Measurements from ENCODE around the gene GHR. TPM values are rescaled to one million over a fixed set of nuclear protein-coding genes. Genes with fewer than 3 reads are reported as not detected.

The GHR gene
- total RNA-seq, 1 donor from 2014 or later: 19.5 TPM

DNA sequence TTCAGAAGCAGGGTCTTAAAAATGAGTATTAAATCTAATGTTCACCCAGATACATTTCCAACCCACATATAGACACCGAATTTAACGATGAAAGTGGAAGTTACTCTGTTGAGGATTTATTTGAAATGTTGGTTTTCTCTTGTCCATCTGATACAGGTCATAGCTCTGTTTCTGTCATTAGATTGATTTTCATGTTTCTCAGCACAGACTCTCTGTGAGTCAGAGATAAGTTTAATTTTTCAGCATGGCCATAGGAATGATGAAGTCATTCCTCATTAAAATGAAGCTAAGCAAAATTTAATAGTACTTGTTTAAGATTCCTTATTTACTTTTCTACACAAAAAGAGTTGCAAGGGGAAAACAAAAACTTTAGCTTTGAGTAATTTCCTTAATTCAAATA lies 38.8 kb downstream of the GHR start:
- DNase-seq (ENCODE audit: low spot score): no peak

DNA sequence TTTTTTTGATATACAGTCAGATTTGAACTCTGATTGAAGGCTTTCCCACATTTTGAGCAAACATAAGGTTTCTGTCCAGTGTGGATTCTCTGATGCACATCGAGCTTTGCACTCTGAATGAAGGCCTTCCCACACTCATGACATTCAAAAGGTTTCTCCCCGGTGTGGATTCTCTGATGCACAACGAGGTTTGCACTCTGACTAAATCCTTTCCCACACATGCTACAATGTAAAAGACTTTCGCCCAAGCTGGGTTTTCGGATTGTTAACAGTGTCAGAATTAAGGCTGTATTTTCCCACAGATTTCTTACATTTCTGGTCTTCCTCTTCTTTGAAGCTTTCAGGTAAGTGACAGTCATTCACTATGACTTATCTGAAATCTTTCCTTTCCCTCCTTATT lies 44.3 kb downstream of the GHR start:
- no peak for DNase-seq (ENCODE audit: low spot score)

DNA sequence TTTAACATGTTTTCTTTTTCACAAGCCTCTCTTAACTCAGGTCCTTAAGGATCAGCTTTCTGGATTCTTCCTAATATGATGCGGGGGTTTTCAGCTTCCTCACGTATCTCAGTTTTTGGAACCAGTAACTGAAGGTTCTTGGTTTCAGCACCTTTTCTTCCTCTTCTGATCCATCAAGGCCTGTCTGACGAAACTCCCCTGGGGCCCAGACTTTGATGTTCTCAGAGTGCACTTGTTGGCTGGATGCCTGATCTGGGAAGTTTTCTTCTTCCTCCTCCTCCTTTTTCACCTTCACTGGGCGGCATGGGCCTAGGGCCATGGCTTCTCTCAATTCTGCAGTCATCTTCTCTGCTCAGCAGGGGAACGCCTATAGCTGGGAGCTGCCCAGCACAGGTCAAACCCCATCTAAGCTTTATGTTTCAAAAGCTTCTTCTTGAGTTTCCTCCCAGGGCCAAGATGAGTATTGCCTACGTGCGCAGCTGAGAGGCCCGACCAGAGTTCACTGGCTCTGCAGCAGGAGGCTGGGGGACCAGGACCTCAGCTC lies 44.8 kb downstream of the GHR start:
- DNase-seq (ENCODE audit: low spot score): no peak

DNA sequence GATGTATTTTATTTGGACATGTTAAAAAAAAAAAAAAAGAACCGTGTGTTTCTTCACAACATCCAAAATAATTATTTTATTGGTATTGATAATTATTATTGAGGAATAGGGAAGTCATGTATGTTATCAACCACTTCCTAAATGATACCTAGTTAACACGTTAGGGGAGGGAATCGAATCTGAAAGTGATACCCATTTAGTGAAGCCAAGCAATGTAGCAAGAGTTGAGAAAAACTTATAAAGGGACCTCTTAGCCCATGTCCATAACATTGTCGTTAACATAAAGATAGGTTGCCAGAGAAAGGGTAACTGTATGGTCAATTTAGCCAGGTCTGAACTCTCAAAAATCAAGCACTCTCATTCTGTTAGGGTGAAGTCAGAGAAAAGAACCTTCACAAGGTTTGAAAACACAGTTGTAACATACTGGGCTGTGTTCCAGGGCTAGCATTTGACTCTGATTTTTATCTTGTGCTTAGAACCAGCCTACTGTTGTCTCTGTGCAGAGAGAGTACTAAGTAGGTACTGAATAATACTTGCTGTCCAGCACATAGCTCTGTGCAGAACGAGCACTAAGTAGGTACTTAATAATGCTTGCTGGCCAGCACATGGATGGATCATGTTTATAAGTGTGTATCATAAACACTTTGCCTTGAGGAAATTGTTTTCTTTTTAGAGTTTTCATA lies 60.4 kb downstream of the GHR start:
- no peak for DNase-seq (ENCODE audit: low spot score)

DNA sequence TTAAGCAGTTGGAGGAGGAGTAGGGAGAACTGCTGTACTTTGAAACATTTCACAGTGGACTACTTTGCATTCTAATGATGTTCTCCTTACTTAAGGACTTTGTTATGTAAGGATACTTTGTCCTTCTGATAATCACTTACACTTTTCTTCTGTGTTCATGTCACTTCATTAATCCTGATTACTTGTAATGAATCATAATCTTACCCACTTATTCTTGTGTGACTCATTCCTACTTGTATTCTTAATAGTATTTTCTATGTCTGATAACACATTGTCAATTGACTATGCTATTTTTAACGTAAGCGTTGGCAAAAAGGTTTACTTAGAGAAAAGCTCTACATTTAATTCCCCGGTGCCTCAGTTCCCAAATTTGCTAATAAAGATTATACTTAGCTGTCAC lies 63.8 kb downstream of the GHR start:
- DNase-seq (ENCODE audit: low spot score): no peak

- DNase-seq (ENCODE audit: low spot score): no peak
Measured at GRCh38 chr5:42487821-42488220, 64.6 kb downstream of the GHR start.

DNA sequence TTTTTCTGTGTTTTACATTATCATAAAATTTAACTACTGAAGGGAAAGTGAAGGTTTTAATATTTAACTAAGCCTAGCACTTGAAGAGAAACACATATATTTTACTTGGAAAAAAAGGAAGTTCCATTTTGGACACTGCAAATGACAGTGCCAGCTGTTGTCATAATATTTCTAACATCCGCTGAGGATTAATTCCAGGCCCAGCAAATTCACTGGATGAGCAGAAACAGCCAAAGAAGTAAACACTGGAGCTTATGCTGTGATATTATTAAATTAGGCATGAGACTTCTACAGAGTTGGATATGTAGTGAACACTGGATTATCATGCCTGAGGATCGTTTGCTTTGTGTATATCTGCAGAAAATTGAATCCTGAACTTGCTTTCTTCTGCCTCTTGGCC lies 67.6 kb downstream of the GHR start:
- no peak for DNase-seq (ENCODE audit: low spot score)

GRCh38 chr5:42491699-42492098 lies 68.5 kb downstream of the GHR start:
- DNase-seq (ENCODE audit: low spot score): peak; percentile 73

- DNase-seq (ENCODE audit: low spot score): peak; percentile 78
Measured at GRCh38 chr5:42492974-42493373, 69.7 kb downstream of the GHR start.

DNA sequence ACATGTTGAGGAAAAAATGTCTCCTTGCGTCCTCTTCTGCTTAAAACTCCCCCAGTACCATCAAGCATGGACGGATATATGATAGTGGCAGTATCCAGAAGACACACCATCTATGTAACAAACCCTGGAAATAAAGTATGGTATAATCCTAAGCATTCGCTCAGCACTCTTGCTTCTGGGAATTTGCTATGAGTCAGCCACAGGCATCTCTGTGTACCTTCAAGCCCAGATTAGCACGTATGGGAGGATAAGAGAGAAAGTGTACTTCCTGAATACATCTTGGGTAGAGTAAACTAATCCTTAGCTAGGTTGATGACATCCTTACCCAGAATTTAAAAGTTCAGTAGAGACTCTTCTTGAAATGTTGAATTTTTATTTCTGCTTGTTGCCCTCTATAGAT lies 71.2 kb downstream of the GHR start:
- peak; percentile 64 for DNase-seq (ENCODE audit: low spot score)

DNA sequence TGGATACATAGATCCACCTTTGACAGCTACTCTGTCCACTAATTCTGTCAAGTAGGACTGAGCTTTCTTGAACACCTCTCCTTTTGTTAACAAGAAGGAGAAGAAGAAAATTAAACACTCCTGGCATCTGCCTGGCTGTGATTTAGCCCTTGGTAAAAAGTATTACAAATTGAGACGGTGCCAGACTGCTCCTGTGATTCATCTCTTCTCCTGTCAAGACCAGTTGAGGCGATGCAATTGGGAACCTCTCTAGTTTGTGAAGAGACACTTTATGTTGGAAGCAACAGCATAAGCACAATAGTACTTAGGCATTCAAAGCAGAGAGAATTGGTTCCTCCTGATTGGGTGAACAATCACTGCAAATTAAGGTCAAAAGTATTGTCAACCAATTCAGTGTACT lies 72.7 kb downstream of the GHR start:
- DNase-seq (ENCODE audit: low spot score): peak; percentile 39

GRCh38 chr5:42496397-42497156 lies 73.3 kb downstream of the GHR start:
- DNase-seq (ENCODE audit: low spot score): no peak

GRCh38 chr5:42498000-42498399 lies 74.8 kb downstream of the GHR start:
- DNase-seq (ENCODE audit: low spot score): no peak

GRCh38 chr5:42499016-42499415 lies 75.8 kb downstream of the GHR start:
- DNase-seq (ENCODE audit: low spot score): no peak

DNA sequence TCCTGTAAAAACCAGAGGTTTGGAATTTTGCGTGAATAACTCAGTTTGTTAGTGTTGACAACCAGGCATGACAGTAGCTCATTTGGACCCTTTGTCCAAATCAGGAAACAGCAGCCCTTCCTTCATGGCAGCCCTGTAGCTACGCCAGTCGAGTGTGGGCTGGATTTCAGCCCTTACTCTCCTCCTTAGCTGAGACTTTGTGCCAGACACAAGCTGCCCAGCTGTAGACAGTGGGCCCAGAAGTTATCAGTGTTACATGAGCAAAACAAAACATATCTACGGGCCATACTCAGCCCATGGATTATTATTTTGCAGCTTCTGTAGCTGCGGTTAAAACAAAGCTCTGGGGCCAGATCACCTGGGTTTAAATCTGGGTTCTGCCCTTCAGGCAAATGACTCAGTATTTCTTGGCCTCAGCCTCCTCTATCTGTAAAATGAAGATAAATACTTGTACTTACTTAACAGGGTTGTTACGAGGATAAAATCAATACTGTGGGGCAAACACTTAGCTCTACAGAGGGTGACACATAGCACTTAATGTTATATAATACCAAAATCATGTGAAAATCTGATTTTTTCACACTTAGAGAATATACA lies 76.9 kb downstream of the GHR start:
- DNase-seq (ENCODE audit: low spot score): no peak

GRCh38 chr5:42502613-42503470 lies 79.6 kb downstream of the GHR start:
- no peak for DNase-seq (ENCODE audit: low spot score)

DNA sequence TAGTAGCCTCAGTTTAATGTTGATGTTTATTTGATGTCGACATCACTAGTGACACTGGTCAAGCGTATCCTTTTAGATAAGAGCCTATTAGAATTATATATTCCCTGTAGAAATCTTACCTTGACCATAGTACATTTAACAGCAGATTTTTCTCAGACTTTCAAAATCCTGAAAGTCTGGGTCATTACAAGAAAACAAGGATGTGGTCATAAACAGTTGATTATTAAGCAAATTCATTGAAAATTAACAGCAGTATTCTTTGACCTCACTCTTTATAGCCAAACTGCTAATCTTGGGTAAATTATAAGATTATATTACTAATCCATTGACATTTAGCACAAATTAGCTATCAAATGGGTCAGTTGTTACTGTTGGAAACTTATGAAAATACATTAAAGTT lies 83.4 kb downstream of the GHR start:
- DNase-seq (ENCODE audit: low spot score): no peak

- DNase-seq (ENCODE audit: low spot score): no peak
Measured at GRCh38 chr5:42507451-42508097, 84.3 kb downstream of the GHR start.

DNA sequence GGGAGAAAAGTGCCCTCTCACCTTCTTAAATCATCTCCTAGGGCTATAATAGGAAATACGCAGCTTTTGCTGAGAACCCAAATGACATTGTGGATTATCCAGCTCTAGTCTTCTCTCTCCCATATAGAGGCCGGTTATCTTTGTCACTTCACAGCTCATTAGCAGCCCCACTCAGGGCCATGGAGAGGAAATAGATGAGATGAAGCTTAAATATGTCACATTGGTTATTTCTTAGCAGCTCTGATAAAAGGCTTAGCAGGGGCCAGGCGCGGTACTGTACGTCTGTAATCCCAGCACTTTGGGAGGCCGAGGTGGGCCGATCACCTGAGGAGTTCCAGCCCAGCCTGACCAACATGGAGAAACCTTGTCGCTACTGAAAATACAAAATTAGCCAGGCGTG lies 90.0 kb downstream of the GHR start:
- DNase-seq (ENCODE audit: low spot score): no peak

DNA sequence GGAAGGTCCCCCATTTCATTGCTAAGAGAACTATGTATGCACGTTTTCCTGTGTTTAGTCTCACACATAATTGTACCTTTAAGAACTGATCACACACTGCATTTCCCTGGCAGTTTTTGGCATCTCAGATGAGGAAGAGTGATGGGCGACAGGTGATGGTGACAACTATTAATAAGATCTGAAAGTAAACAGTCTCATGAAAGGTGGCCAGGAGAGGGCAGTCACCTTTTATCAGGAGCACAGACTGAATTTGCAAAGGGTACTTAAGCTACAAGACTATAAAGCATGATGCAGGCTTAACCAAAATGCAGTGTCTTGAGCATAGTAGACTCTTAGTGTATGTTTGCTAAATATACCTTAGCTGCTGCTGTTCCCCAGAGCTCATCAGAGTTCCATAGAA lies 91.5 kb downstream of the GHR start:
- no peak for DNase-seq (ENCODE audit: low spot score)

DNA sequence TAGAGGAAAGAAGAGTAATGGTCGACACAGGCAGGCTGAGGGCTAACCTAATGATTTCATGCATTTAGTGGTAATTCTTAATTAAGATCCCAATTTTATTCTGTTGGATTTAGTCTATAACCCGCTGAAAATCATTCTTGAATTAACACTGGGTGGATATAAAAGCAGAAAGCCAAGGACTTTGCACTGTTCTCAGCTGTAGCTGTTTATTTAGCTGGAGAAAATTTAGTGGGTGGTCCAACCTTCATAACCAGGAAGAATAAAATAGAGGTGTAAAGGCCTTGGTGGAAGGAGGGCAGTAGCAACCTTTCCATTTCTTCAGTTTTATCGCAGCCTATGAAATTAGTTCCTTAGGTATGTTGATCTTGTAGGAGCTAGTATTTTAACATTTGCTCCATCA lies 92.3 kb downstream of the GHR start:
- DNase-seq (ENCODE audit: low spot score): no peak
